PC-3 (cell line): ENCODE results near the gene RTN4RL2. TPM values are rescaled to one million over a fixed set of nuclear protein-coding genes. Genes with fewer than 3 reads are reported as not detected.

ENCODE experiments used
- ATAC-seq: fragments of 200-7000 bp; cut with Tn5 transposase; 2 replicates; pipeline ENCODE4 v1.9.1; 2020; ENCODE audit warnings: mild to moderate bottlenecking, moderate library complexity
- BruUV-seq: library from RNA; stranded (reverse); fragments of 400-500 nt; replicated peaks from 2 replicates; lab custom pipeline; 2021; lab: Mats Ljungman, UMichigan
- CTCF ChIA-PET: fragments of 300-600 bp; sonication (Branson Sonifier 250); formaldehyde crosslinking; loops from one replicate; lab custom pipeline; 2022; ENCODE audit warnings: antibody characterized with exemption; lab: Charles Lee
- POLR2A ChIA-PET: fragments of 300-600 bp; sonication (Branson Sonifier 250); formaldehyde crosslinking; loops from one replicate; lab custom pipeline; 2022; ENCODE audit warnings: antibody characterized with exemption; ENCODE audit not compliant: unreplicated experiment; lab: Charles Lee
- DNase-seq: peaks from one replicate; pipeline ENCODE4 v3.0.0-alpha.2; 2015
- H2AFZ ChIP-seq: fragments of 300-600 bp; sonication (generic); 2 replicates; pipeline ENCODE4 v1.6.0; 2016; ENCODE audit warnings: antibody characterized with exemption, low read length
- H3F3A ChIP-seq: fragments of 300-600 bp; sonication (generic); one replicate; pipeline ENCODE4 v1.6.0; 2017; ENCODE audit warnings: antibody characterized with exemption, low read length, control low read depth, mild to moderate bottlenecking; ENCODE audit not compliant: unreplicated experiment
- H3K27ac ChIP-seq: fragments of 300-600 bp; sonication (generic); 2 replicates; pipeline ENCODE4 v1.5.1; 2016; ENCODE audit warnings: mild to moderate bottlenecking, low read length
- H3K27me3 ChIP-seq: fragments of 300-600 bp; sonication (generic); 2 replicates; pipeline ENCODE4 v1.6.1; 2016; ENCODE audit warnings: low read length, mixed read lengths
- H3K36me3 ChIP-seq: fragments of 300-600 bp; sonication (generic); 2 replicates; pipeline ENCODE4 v1.6.1; 2016; ENCODE audit warnings: low read depth, mixed run types, low read length, mixed read lengths
- H3K4me1 ChIP-seq: fragments of 300-600 bp; sonication (generic); 2 replicates; pipeline ENCODE4 v1.5.1; 2016; ENCODE audit warnings: low read length; ENCODE audit not compliant: insufficient read depth
- H3K4me2 ChIP-seq: fragments of 300-600 bp; sonication (generic); 2 replicates; pipeline ENCODE4 v1.6.0; 2016; ENCODE audit warnings: low read length
- H3K4me3 ChIP-seq: fragments of 300-600 bp; sonication (generic); 2 replicates; pipeline ENCODE4 v1.5.1; 2016; ENCODE audit warnings: mild to moderate bottlenecking, low read length, mixed read lengths
- H3K79me2 ChIP-seq: fragments of 300-600 bp; sonication (generic); 2 replicates; pipeline ENCODE4 v1.6.1; 2017; ENCODE audit warnings: low read length, mixed read lengths
- H3K9ac ChIP-seq: fragments of 300-600 bp; sonication (generic); 2 replicates; pipeline ENCODE4 v1.6.0; 2016; ENCODE audit warnings: mild to moderate bottlenecking, low read length
- H3K9me2 ChIP-seq: fragments of 300-600 bp; sonication (generic); replicated peaks from 2 replicates; pipeline ENCODE4 v1.6.1; 2016; ENCODE audit warnings: mixed run types, low read length, mixed read lengths
- H3K9me3 ChIP-seq: fragments of 300-600 bp; sonication (generic); 2 replicates; pipeline ENCODE4 v1.6.1; 2016; ENCODE audit warnings: low read length, mixed read lengths
- H4K20me1 ChIP-seq: fragments of 300-600 bp; sonication (generic); 2 replicates; pipeline ENCODE4 v1.6.1; 2016; ENCODE audit warnings: low read length, mixed read lengths
- CTCF ChIP-seq: fragments of 300-600 bp; sonication (generic); conservative IDR thresholded peaks from 2 replicates; pipeline ENCODE4 v1.5.1; 2017; ENCODE audit warnings: antibody characterized with exemption, low read depth, mild to moderate bottlenecking, low read length
- EZH2 ChIP-seq: fragments of 300-600 bp; sonication (generic); IDR thresholded peaks from one replicate; pipeline ENCODE4 v1.6.1; 2017; ENCODE audit warnings: antibody characterized with exemption, mild to moderate bottlenecking, low read length; ENCODE audit not compliant: unreplicated experiment
- EZH2phosphoT487 ChIP-seq: fragments of 300-600 bp; sonication (generic); IDR thresholded peaks from 2 replicates; pipeline ENCODE4 v1.6.1; 2018; ENCODE audit warnings: mild to moderate bottlenecking, antibody characterized with exemption, low read length, borderline replicate concordance
- intact Hi-C: fragments of 100-400 bp; cut with micrococcal nuclease; formaldehyde crosslinking; loops from 2 replicates; pipeline ENCODE4 v1.9.0; 2023
- total RNA-seq: library from RNA; depleted of rRNA; stranded (reverse); fragments of >200 nt; gene quantifications from 2 replicates; pipeline ENCODE4 v1.2.3, GENCODE V29; 2014

RTN4RL2 gene
- total RNA-seq, 1 experiment from 2014 or later = 3.5 TPM

- Histone ChIP-seq H3K79me2 (no peaks in the 10 kb centered on the region), H3K4me2 (peak overlapping the region; percentile 83), H3K27ac (no peak overlapping the region), H4K20me1 (no peaks in the 10 kb centered on the region), H3F3A (no peaks in the 10 kb centered on the region), H3K36me3 (no peaks in the 10 kb centered on the region), H3K9me3 (no peaks in the 10 kb centered on the region), H3K27me3 (no peaks in the 10 kb centered on the region), H3K9me2 (no peaks in the 10 kb centered on the region), H3K9ac (peak overlapping the region; percentile 45), H2AFZ (peak overlapping the region; percentile 84), H3K4me1 (peaks cover 29% of the 10 kb centered on the region), H3K4me3 (peak overlapping the region; percentile 61)
- DNase-seq (peak; percentile 66), ATAC-seq (peak; percentile 69)
- ChIA-PET POLR2A (interaction anchor here (0.6 to 0.7 kb wide), 2 partner anchors 83 to 84 kb away, joined by 3 to 7 read pairs; no protein-coding TSS in a partner anchor), CTCF (interaction anchor here (0.6 to 1.4 kb wide), 6 partner anchors 16 to 172 kb away, joined by 3 to 7 read pairs (median 3); no protein-coding TSS in a partner anchor)
- intact Hi-C loops = loop anchor here (5.0 kb wide), 1 partner anchor 50 kb away; no protein-coding TSS in a partner anchor
- TF ChIP-seq EZH2phosphoT487 = no peak
- peak; percentile 61; the same call in 1 of the 2 replicates for TF ChIP-seq CTCF
- no TSS peak for BruUV-seq
Measured at GRCh38 chr11:57476757-57477506, 16.6 kb downstream of the RTN4RL2 start.

DNA sequence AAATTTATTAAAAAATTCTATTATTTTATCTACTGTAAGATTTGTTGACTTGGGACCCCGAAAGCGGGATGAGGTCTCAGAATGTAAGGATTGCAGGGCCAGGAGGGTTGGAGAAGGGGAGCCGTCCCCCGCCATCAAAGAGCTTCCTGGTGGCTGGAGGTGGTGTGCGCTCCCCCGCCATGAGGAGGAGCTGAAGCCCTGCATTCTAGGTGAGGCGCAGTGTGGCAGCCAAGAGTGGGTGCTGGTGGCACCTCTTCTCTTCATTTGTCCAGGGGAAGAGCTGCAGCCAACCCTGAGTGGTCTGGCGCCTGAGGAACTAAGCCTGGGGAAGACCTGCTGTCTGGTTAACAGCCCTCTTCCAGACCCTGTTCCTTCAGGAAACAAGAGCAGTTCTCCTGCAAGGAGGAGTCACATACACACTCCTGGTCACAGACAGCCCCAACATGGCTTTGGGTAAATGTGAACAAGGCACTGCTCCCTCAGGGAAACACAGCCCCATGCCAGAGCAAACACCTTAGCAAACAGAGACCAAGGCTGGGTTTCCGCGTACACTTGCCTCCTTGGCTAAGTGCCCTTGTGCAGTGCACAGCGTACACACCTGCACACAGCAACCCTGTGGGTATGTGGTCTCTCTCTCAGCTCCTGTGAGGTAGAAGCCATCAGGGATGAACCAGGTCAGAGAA is 17.3 kb downstream of the RTN4RL2 start:
- CTCF ChIA-PET = interaction anchor here (0.6 to 1.0 kb wide), 2 partner anchors 132 to 171 kb away, joined by 3 read pairs; no protein-coding TSS in a partner anchor
- Histone ChIP-seq H3F3A (no peaks in the 10 kb centered on the region), H3K79me2 (no peaks in the 10 kb centered on the region), H3K9me3 (no peaks in the 10 kb centered on the region), H3K4me2 (no peak overlapping the region), H3K36me3 (no peaks in the 10 kb centered on the region), H3K4me3 (no peak overlapping the region), H3K27ac (no peak overlapping the region), H3K27me3 (no peaks in the 10 kb centered on the region), H3K9ac (no peak overlapping the region), H3K4me1 (peaks cover 29% of the 10 kb centered on the region), H2AFZ (no peak overlapping the region), H4K20me1 (no peaks in the 10 kb centered on the region), H3K9me2 (no peaks in the 10 kb centered on the region)
- TF ChIP-seq CTCF (no peak), EZH2phosphoT487 (no peak), EZH2 (no peak)
- POLR2A ChIA-PET = interaction anchor here (0.6 kb wide), 1 partner anchor 84 kb away, joined by 3 read pairs; no protein-coding TSS in a partner anchor
- ATAC-seq (peak; percentile 29), DNase-seq (peak; percentile 61)
- intact Hi-C loops = loop anchor here (5.0 kb wide), 1 partner anchor 50 kb away; no protein-coding TSS in a partner anchor
- BruUV-seq = no TSS peak
